Esophagus squamous epithelium (tissue), 4 donors: Measurements from ENCODE around the gene NEK7.

Source experiments
- POLR2A ChIP-seq, 4 donors: fragments of 450-650 bp; IDR thresholded peaks; one replicate each; pipeline ENCODE4 v1.6.1; 2017; ENCODE audit warnings: antibody characterized with exemption in 4 of 4, mild to moderate bottlenecking in 4 of 4, moderate library complexity in 3 of 4
- TF ChIP-seq, protein P1 (sequence below), 6 experiments: fragments of 450-650 bp in 4 of 6; fragments of 200-600 bp in 2 of 6; sonication (generic) in 2 of 6; IDR thresholded peaks; one replicate each; pipeline ENCODE4 v1.5.1; 2016 to 2019; ENCODE audit warnings: antibody characterized with exemption in 6 of 6, mild to moderate bottlenecking in 4 of 6, moderate library complexity in 4 of 6

DNA sequence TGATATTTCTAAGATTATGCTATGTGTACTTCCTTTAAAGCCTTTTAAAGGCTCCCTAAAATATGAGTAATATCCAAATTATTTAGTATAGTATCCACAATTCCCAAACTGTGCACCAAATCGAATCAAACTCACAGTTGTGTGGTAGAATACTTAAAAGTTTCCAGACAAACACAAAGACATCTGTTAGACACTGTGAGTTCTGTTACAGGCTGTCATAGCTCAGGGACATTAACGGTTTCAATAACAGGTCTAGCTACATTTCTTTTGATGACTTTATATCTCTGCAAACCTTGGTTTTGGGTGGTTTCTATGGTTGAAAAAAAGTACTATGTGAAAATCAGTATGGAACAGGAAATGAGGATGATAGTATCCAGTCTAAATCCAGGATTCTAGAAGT is 36.9 kb upstream of the NEK7 start:
- TF ChIP-seq, protein P1, sequence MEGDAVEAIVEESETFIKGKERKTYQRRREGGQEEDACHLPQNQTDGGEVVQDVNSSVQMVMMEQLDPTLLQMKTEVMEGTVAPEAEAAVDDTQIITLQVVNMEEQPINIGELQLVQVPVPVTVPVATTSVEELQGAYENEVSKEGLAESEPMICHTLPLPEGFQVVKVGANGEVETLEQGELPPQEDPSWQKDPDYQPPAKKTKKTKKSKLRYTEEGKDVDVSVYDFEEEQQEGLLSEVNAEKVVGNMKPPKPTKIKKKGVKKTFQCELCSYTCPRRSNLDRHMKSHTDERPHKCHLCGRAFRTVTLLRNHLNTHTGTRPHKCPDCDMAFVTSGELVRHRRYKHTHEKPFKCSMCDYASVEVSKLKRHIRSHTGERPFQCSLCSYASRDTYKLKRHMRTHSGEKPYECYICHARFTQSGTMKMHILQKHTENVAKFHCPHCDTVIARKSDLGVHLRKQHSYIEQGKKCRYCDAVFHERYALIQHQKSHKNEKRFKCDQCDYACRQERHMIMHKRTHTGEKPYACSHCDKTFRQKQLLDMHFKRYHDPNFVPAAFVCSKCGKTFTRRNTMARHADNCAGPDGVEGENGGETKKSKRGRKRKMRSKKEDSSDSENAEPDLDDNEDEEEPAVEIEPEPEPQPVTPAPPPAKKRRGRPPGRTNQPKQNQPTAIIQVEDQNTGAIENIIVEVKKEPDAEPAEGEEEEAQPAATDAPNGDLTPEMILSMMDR (IDR thresholded peaks at IDR 0.05), result no peak
- no peak for TF ChIP-seq POLR2A (IDR thresholded peaks at IDR 0.05)
